PC-9 (cell line): ENCODE data around the gene TEKT2. TPM values are rescaled to one million over a fixed set of nuclear protein-coding genes. Genes with fewer than 3 reads are reported as not detected.

Experiments used
- BruUV-seq: library from RNA; stranded (reverse); fragments of 400-500 nt; replicated peaks from 2 replicates; lab custom pipeline; 2021; lab: Mats Ljungman, UMichigan
- CTCF ChIA-PET: fragments of 300-600 bp; sonication (Branson Sonifier 250); formaldehyde crosslinking; loops from one replicate; lab custom pipeline; 2022; ENCODE audit warnings: antibody characterized with exemption; lab: Charles Lee
- POLR2A ChIA-PET: fragments of 300-600 bp; sonication (Branson Sonifier 250); formaldehyde crosslinking; loops from one replicate; lab custom pipeline; 2022; ENCODE audit warnings: antibody characterized with exemption; ENCODE audit not compliant: unreplicated experiment; lab: Charles Lee
- DNase-seq, 2 experiments: peaks; one replicate each; pipeline versions ENCODE4 v3.0.0 to v3.0.0-alpha.2; 2015 to 2022; ENCODE audit warnings: mixed read lengths in 1 of 2
- H2AFZ ChIP-seq: fragments of 200-600 bp; sonication (generic); 2 replicates; pipeline ENCODE4 v1.8.1; 2017; ENCODE audit warnings: antibody characterized with exemption
- H3F3A ChIP-seq: fragments of 200-600 bp; sonication (generic); 2 replicates; pipeline ENCODE4 v1.8.1; 2017; ENCODE audit warnings: antibody characterized with exemption, mild to moderate bottlenecking, low read depth; ENCODE audit not compliant: insufficient read depth
- H3K27ac ChIP-seq: fragments of 200-600 bp; sonication (generic); 2 replicates; pipeline ENCODE4 v1.6.1; 2016; ENCODE audit warnings: mixed run types
- H3K27me3 ChIP-seq: fragments of 200-600 bp; sonication (generic); 2 replicates; pipeline ENCODE4 v1.6.1; 2016; ENCODE audit warnings: low read depth, mixed run types; ENCODE audit not compliant: insufficient read depth
- H3K36me3 ChIP-seq: fragments of 200-600 bp; sonication (generic); 2 replicates; pipeline ENCODE4 v1.6.1; 2016; ENCODE audit warnings: low read depth, mixed run types
- H3K4me1 ChIP-seq: fragments of 200-600 bp; sonication (generic); replicated peaks from 2 replicates; pipeline ENCODE4 v1.6.1; 2016; ENCODE audit warnings: mixed run types; ENCODE audit not compliant: insufficient read depth
- H3K4me2 ChIP-seq: fragments of 200-600 bp; sonication (generic); 2 replicates; pipeline ENCODE4 v1.6.1; 2017; ENCODE audit warnings: mixed run types
- H3K4me3 ChIP-seq: fragments of 200-600 bp; sonication (generic); 2 replicates; pipeline ENCODE4 v1.6.1; 2016; ENCODE audit warnings: mixed run types
- H3K79me2 ChIP-seq: fragments of 200-600 bp; sonication (generic); 2 replicates; pipeline ENCODE4 v1.6.1; 2017; ENCODE audit warnings: low read depth, mixed run types
- H3K9me2 ChIP-seq: fragments of 200-600 bp; sonication (generic); 2 replicates; pipeline ENCODE4 v1.8.1; 2017; ENCODE audit warnings: mild to moderate bottlenecking; ENCODE audit not compliant: insufficient read depth
- H3K9me3 ChIP-seq: fragments of 200-600 bp; sonication (generic); 2 replicates; pipeline ENCODE4 v1.8.1; 2016; ENCODE audit warnings: low read depth; ENCODE audit not compliant: insufficient read depth
- H4K20me1 ChIP-seq: fragments of 200-600 bp; sonication (generic); 2 replicates; pipeline ENCODE4 v1.8.1; 2017; ENCODE audit not compliant: insufficient read depth
- CTCF ChIP-seq: fragments of 200-600 bp; sonication (generic); conservative IDR thresholded peaks from 2 replicates; pipeline ENCODE4 v1.6.1; 2017; ENCODE audit warnings: mixed run types, antibody characterized with exemption, mild to moderate bottlenecking, moderate library complexity
- EZH2 ChIP-seq: fragments of 200-600 bp; sonication (generic); IDR thresholded peaks from 2 replicates; pipeline ENCODE4 v1.8.0; 2017; ENCODE audit warnings: antibody characterized with exemption, low read depth
- intact Hi-C: fragments of 100-400 bp; cut with micrococcal nuclease; formaldehyde crosslinking; loops from one replicate; pipeline ENCODE4 v1.10.0; 2022; ENCODE audit not compliant: unreplicated experiment
- total RNA-seq: library from RNA; stranded (reverse); gene quantifications from 2 replicates; pipeline ENCODE4 v1.2.3, GENCODE V29; 2021

Gene TEKT2
- total RNA-seq, 1 experiment from 2014 or later, result 1.1 TPM

GRCh38 chr1:36115931-36116330 is 32.0 kb downstream of the TEKT2 start:
- CTCF ChIA-PET, result no interaction called here
- no peak for DNase-seq
- H3K4me3 ChIP-seq, result no peak overlapping the region
- H3K27ac ChIP-seq, result no peak overlapping the region
- no peaks in the 10 kb centered on the region for H3K9me2 ChIP-seq
- no peak overlapping the region for H3K4me2 ChIP-seq
- H3K9me3 ChIP-seq, result no peaks in the 10 kb centered on the region
- TF ChIP-seq CTCF (no peak), EZH2 (no peak)
- H4K20me1 ChIP-seq, result no peaks in the 10 kb centered on the region; the same call in 1 of the 2 replicates
- H3F3A ChIP-seq, result 0 out of 2 replicates have a peak, but pooled peaks cover 5% of the 10 kb centered on the region
- BruUV-seq, result no TSS peak
- no peaks in the 10 kb centered on the region for H3K27me3 ChIP-seq
- POLR2A ChIA-PET, result interaction anchor here (0.6 kb wide), 1 partner anchor 81 kb away, joined by 4 read pairs; no protein-coding TSS in a partner anchor
- no peak overlapping the region for H2AFZ ChIP-seq
- no peaks in the 10 kb centered on the region for H3K4me1 ChIP-seq
- intact Hi-C loops, result no loop called here
- no peaks in the 10 kb centered on the region for H3K36me3 ChIP-seq
- H3K79me2 ChIP-seq, result no peaks in the 10 kb centered on the region

GRCh38 chr1:36116901-36117300 is 33.0 kb downstream of the TEKT2 start:
- no TSS peak for BruUV-seq
- Histone ChIP-seq H3K27me3 (no peaks in the 10 kb centered on the region), H2AFZ (no peak overlapping the region), H4K20me1 (no peaks in the 10 kb centered on the region; the same call in 1 of the 2 replicates), H3F3A (0 out of 2 replicates have a peak, but pooled peaks cover 5% of the 10 kb centered on the region), H3K79me2 (no peaks in the 10 kb centered on the region), H3K4me1 (no peaks in the 10 kb centered on the region), H3K4me3 (no peak overlapping the region), H3K36me3 (no peaks in the 10 kb centered on the region), H3K27ac (no peak overlapping the region), H3K4me2 (no peak overlapping the region), H3K9me3 (no peaks in the 10 kb centered on the region), H3K9me2 (no peaks in the 10 kb centered on the region)
- no peak for DNase-seq
- ChIA-PET POLR2A (interaction anchor here (0.6 kb wide), 1 partner anchor 29 kb away, joined by 3 read pairs; no protein-coding TSS in a partner anchor), CTCF (interaction anchor here (0.5 to 0.6 kb wide), 2 partner anchors 137 to 205 kb away, joined by 7 to 12 read pairs; no protein-coding TSS in a partner anchor)
- intact Hi-C loops, result no loop called here
- TF ChIP-seq EZH2, result no peak
- TF ChIP-seq CTCF, result no peak

- POLR2A ChIA-PET, result no interaction called here
- CTCF ChIA-PET, result interaction anchor here (0.6 to 1.7 kb wide), 2 partner anchors 16 to 310 kb away, joined by 6 to 7 read pairs; no protein-coding TSS in a partner anchor
- 0 out of 2 replicates have a peak, but pooled peaks cover 5% of the 10 kb centered on the region for H3F3A ChIP-seq
- TF ChIP-seq EZH2, result no peak
- no peak for TF ChIP-seq CTCF
- H3K79me2 ChIP-seq, result no peaks in the 10 kb centered on the region
- peaks cover 5% of the 10 kb centered on the region; the same call in 1 of the 2 replicates for H3K27me3 ChIP-seq
- H3K36me3 ChIP-seq, result no peaks in the 10 kb centered on the region
- no peaks in the 10 kb centered on the region; the same call in 1 of the 2 replicates for H4K20me1 ChIP-seq
- no peak overlapping the region for H2AFZ ChIP-seq
- H3K9me2 ChIP-seq, result no peaks in the 10 kb centered on the region
- H3K9me3 ChIP-seq, result no peaks in the 10 kb centered on the region
- no peak for DNase-seq
- no peak overlapping the region for H3K27ac ChIP-seq
- no peak overlapping the region for H3K4me3 ChIP-seq
- no peaks in the 10 kb centered on the region for H3K4me1 ChIP-seq
- intact Hi-C loops, result no loop called here
- no TSS peak for BruUV-seq
- H3K4me2 ChIP-seq, result no peak overlapping the region
Observed at GRCh38 chr1:36118447-36119204, 34.7 kb downstream of the TEKT2 start.
